ENCODE results near the gene KRT16.
"Not testable (repeated sequence)": the region's sequence is repeated elsewhere in the genome, so short reads cannot be mapped to it uniquely, and the experiment has no call there.

KRT16 gene

GRCh38 chr17:41617136-41617535, 4.6 kb upstream of the KRT16 start:
- no peak for DNase-seq (ENCODE audit: low read depth in 1 of 2, low spot score in 1 of 2)

- DNase-seq (ENCODE audit: low read depth in 1 of 2, low spot score in 1 of 2), result not testable (repeated sequence)
Measured at GRCh38 chr17:41616486-41616885, 3.9 kb upstream of the KRT16 start.

GRCh38 chr17:41615454-41615853, 2.9 kb upstream of the KRT16 start:
- no peak for DNase-seq (ENCODE audit: low read depth in 1 of 2, low spot score in 1 of 2)

- DNase-seq (ENCODE audit: low read depth in 1 of 2, low spot score in 1 of 2), result not testable (repeated sequence)
Measured at GRCh38 chr17:41614767-41615166, 2.2 kb upstream of the KRT16 start.

GRCh38 chr17:41614098-41614497, 1.5 kb upstream of the KRT16 start:
- no peak for DNase-seq (ENCODE audit: low read depth in 1 of 2, low spot score in 1 of 2)

- no peak for DNase-seq (ENCODE audit: low read depth in 1 of 2, low spot score in 1 of 2)
Measured at GRCh38 chr17:41613277-41614082, 913 bp upstream of the KRT16 start.

- no peak for DNase-seq (ENCODE audit: low read depth in 1 of 2, low spot score in 1 of 2)
Measured at GRCh38 chr17:41610965-41611640, 1.5 kb downstream of the KRT16 start.

GRCh38 chr17:41610061-41610517, 2.5 kb downstream of the KRT16 start:
- not testable (repeated sequence) for DNase-seq (ENCODE audit: low read depth in 1 of 2, low spot score in 1 of 2)

GRCh38 chr17:41606930-41607329, 5.6 kb downstream of the KRT16 start:
- DNase-seq (ENCODE audit: low read depth in 1 of 2, low spot score in 1 of 2), result not testable (repeated sequence)

- no peak for DNase-seq (ENCODE audit: low read depth in 1 of 2, low spot score in 1 of 2)
Measured at GRCh38 chr17:41602524-41602923, 10.0 kb downstream of the KRT16 start.

GRCh38 chr17:41600318-41600717, 12.2 kb downstream of the KRT16 start:
- DNase-seq (ENCODE audit: low read depth in 1 of 2, low spot score in 1 of 2), result no peak

- DNase-seq (ENCODE audit: low read depth in 1 of 2, low spot score in 1 of 2), result no peak
Measured at GRCh38 chr17:41599680-41600079, 12.9 kb downstream of the KRT16 start.

GRCh38 chr17:41595585-41595984, 17.0 kb downstream of the KRT16 start:
- DNase-seq (ENCODE audit: low read depth in 1 of 2, low spot score in 1 of 2), result no peak

GRCh38 chr17:41594363-41594915, 18.1 kb downstream of the KRT16 start:
- DNase-seq (ENCODE audit: low read depth in 1 of 2, low spot score in 1 of 2), result no peak

- no peak for DNase-seq (ENCODE audit: low read depth in 1 of 2, low spot score in 1 of 2)
Measured at GRCh38 chr17:41593306-41593981, 19.1 kb downstream of the KRT16 start.

GRCh38 chr17:41592601-41593305, 19.8 kb downstream of the KRT16 start:
- no peak for DNase-seq (ENCODE audit: low read depth in 1 of 2, low spot score in 1 of 2)

GRCh38 chr17:41589301-41589700, 23.3 kb downstream of the KRT16 start:
- DNase-seq (ENCODE audit: low read depth in 1 of 2, low spot score in 1 of 2), result no peak

- no peak for DNase-seq (ENCODE audit: low read depth in 1 of 2, low spot score in 1 of 2)
Measured at GRCh38 chr17:41588126-41588810, 24.3 kb downstream of the KRT16 start.

GRCh38 chr17:41586863-41587495, 25.6 kb downstream of the KRT16 start, which contains the start of gene KRT14:
Gene KRT14, minus strand, starts transcription at chr17:41586895. Its CDS starts 61 bp downstream, at chr17:41586834.
- no peak for DNase-seq (ENCODE audit: low read depth in 1 of 2, low spot score in 1 of 2)
